Measurements from ENCODE around the gene SMARCA4.

Gene SMARCA4

DNA sequence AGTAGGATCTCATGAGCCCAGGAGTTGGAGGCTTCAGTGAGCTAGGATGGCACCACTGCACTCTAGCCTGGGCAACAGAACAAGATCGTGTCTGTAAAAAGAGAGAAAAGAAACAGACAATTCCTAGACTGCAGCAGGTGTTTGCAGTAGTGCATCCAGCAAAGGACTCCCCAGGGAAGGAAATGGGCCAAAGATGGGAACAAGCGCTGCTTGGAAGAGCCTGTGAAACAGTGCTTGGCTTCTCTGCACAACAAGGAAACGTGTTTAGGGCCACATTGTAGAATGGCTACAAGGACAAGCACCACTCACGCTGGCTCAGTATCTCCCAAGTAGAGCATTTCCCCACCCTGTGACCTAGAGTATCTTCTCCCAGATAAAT, 93.0 kb downstream of the SMARCA4 start:
- no peak for DNase-seq (ENCODE audit: low read depth)
- TF ChIP-seq, protein P1, sequence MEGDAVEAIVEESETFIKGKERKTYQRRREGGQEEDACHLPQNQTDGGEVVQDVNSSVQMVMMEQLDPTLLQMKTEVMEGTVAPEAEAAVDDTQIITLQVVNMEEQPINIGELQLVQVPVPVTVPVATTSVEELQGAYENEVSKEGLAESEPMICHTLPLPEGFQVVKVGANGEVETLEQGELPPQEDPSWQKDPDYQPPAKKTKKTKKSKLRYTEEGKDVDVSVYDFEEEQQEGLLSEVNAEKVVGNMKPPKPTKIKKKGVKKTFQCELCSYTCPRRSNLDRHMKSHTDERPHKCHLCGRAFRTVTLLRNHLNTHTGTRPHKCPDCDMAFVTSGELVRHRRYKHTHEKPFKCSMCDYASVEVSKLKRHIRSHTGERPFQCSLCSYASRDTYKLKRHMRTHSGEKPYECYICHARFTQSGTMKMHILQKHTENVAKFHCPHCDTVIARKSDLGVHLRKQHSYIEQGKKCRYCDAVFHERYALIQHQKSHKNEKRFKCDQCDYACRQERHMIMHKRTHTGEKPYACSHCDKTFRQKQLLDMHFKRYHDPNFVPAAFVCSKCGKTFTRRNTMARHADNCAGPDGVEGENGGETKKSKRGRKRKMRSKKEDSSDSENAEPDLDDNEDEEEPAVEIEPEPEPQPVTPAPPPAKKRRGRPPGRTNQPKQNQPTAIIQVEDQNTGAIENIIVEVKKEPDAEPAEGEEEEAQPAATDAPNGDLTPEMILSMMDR (conservative IDR thresholded peaks at IDR 0.05; ENCODE audit: control insufficient read depth, insufficient read depth, low read depth, low read length), result no peak
- no peak overlapping the region for H3K4me3 ChIP-seq (ENCODE audit: control insufficient read depth, low read depth, low read length)

DNA sequence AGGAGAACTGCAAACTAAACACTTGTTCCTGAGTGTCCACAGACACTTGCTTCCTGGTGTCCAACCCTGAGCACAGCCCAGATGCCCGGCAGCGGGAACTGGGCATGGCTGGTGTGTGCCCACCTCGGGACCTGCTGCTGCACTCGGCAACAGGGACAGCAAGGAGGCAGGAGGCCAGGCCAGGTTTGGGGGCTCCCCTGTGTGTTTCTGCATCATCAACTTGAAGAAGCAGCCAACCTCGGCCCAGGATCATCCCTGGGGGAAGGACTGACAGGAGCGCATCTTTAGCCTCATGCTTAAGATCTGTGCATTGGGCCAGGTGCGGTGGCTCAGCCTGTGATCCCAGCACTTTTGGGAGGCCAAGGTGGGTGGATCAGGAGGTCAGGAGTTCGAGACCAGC, 93.4 kb downstream of the SMARCA4 start:
- no peak for DNase-seq (ENCODE audit: low read depth)

DNA sequence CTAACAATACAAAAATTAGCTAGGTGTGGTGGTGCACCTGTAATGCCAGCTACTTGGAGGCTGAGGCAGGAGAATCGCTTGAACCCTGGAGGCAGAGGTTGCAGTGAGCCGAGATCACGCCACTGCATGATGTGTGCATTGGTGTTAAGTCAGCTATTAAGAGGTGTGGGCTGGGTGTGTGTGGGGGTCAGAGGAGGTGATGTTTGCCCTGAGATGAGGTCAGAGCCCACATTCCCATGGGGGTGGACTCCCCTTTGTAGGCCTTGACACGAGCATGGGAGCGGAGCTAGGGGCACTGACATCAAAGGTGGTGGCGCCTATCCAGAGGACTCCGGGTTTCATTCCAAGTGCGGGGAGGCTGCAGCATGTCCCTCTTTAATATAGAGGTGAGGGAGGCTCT, 93.8 kb downstream of the SMARCA4 start:
- H3K4me3 ChIP-seq (ENCODE audit: control insufficient read depth, low read depth, low read length), result no peak overlapping the region
- no peak for DNase-seq (ENCODE audit: low read depth)
- TF ChIP-seq, protein P1 (conservative IDR thresholded peaks at IDR 0.05; ENCODE audit: control insufficient read depth, insufficient read depth, low read depth, low read length), result no peak

More for the DNA sequence above, 93.4 kb downstream of the SMARCA4 start:
- H3K4me3 ChIP-seq (ENCODE audit: control insufficient read depth, low read depth, low read length), result no peak overlapping the region
- TF ChIP-seq, protein P1 (conservative IDR thresholded peaks at IDR 0.05; ENCODE audit: control insufficient read depth, insufficient read depth, low read depth, low read length), result no peak

DNA sequence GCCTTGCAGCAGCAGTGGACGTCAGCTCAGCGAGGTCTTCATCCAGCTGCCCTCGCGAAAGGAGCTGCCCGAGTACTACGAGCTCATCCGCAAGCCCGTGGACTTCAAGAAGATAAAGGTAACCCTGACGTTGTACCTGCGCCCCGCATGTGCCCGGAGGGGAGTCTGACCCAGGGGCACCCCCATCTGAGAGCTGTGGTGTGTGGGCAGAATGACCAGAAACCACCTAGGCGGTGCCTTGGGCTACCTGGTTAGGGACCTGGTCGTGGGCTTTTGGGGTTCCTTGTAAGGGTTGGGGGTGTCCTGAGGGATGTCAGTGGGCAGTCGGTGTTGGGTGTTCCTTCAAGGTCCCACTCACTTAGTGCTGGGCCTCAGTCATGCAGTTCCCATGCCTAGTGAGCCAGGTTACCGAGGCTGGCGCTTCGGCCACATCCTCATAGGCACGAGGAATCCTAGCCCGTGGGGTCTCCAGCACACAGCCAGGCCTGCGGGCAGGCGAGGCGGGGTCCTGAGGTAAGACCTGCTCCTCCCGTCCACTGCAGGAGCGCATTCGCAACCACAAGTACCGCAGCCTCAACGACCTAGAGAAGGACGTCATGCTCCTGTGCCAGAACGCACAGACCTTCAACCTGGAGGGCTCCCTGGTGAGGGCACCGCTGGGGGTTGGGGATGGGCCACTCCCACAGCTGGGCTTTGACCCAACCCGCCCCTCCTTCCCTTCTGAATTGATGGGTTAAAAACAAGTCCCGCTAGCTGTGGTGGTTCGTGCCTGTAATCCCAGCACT, 97.6 kb downstream of the SMARCA4 start:
- TF ChIP-seq, protein P1 (conservative IDR thresholded peaks at IDR 0.05; ENCODE audit: control insufficient read depth, insufficient read depth, low read depth, low read length), result no peak
- no peak for DNase-seq (ENCODE audit: low read depth)
- H3K4me3 ChIP-seq (ENCODE audit: control insufficient read depth, low read depth, low read length), result no peak overlapping the region

DNA sequence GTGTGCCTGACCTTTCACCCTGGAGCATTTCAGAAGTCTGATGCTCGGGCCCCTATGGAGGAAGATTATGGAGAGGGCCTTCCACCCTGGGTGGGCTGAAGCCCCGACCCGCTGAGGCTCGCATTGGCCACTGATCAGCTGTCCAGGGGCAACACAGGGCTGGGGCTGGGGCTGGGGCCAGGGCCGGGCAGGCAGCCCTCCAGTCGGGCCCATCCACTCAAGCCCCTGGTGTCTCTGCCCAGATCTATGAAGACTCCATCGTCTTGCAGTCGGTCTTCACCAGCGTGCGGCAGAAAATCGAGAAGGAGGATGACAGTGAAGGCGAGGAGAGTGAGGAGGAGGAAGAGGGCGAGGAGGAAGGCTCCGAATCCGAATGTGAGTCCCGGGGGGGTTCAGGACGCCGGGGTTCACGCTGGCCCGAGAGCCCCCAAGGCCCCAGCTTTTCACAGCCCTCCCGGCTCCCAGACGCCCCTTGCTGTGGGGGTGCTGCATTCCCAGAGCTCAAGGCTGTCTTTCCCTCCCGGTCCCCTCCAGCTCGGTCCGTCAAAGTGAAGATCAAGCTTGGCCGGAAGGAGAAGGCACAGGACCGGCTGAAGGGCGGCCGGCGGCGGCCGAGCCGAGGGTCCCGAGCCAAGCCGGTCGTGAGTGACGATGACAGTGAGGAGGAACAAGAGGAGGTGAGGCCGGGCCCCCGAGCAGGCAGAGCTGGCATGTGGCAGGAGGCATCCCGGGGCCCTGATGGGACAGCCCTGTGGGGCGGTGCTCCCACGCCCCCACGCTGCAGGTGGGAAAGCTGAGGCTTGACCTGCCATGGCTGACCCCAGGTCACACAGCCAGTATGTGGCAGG, 98.9 kb downstream of the SMARCA4 start:
- no peak overlapping the region for H3K4me3 ChIP-seq (ENCODE audit: control insufficient read depth, low read depth, low read length)
- TF ChIP-seq, protein P1 (conservative IDR thresholded peaks at IDR 0.05; ENCODE audit: control insufficient read depth, insufficient read depth, low read depth, low read length), result no peak
- no peak for DNase-seq (ENCODE audit: low read depth)

DNA sequence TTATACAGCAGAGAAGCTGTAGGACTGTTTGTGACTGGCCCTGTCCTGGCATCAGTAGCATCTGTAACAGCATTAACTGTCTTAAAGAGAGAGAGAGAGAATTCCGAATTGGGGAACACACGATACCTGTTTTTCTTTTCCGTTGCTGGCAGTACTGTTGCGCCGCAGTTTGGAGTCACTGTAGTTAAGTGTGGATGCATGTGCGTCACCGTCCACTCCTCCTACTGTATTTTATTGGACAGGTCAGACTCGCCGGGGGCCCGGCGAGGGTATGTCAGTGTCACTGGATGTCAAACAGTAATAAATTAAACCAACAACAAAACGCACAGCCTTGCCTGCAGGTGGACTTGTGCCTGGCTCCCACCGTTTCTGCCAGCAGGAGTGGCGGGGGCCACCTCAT, 101.1 kb downstream of the SMARCA4 start:
- H3K4me3 ChIP-seq (ENCODE audit: control insufficient read depth, low read depth, low read length), result no peak overlapping the region
- no peak for DNase-seq (ENCODE audit: low read depth)
- TF ChIP-seq, protein P1 (conservative IDR thresholded peaks at IDR 0.05; ENCODE audit: control insufficient read depth, insufficient read depth, low read depth, low read length), result no peak
